ENCODE results near the gene DPEP2NB. TPM values are rescaled to one million over a fixed set of nuclear protein-coding genes. Genes with fewer than 3 reads are reported as not detected.

Gene DPEP2NB
- total RNA-seq: not detected

- Histone ChIP-seq H3K27ac (no peak within 1 kb of the TSS), H3K27me3 (no peaks in the 10 kb centered on the region), H3K4me1 (no peaks in the 10 kb centered on the region), H3K4me3 (no peak within 1 kb of the TSS), H3K9me3 (no peaks in the 10 kb centered on the region), H3K36me3 (no peaks in the 10 kb centered on the region)
- DNase-seq (ENCODE audit: extremely low spot score in 2 of 2): no peak
- TF ChIP-seq, protein P1, sequence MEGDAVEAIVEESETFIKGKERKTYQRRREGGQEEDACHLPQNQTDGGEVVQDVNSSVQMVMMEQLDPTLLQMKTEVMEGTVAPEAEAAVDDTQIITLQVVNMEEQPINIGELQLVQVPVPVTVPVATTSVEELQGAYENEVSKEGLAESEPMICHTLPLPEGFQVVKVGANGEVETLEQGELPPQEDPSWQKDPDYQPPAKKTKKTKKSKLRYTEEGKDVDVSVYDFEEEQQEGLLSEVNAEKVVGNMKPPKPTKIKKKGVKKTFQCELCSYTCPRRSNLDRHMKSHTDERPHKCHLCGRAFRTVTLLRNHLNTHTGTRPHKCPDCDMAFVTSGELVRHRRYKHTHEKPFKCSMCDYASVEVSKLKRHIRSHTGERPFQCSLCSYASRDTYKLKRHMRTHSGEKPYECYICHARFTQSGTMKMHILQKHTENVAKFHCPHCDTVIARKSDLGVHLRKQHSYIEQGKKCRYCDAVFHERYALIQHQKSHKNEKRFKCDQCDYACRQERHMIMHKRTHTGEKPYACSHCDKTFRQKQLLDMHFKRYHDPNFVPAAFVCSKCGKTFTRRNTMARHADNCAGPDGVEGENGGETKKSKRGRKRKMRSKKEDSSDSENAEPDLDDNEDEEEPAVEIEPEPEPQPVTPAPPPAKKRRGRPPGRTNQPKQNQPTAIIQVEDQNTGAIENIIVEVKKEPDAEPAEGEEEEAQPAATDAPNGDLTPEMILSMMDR (IDR thresholded peaks at IDR 0.05): no peak
- TF ChIP-seq POLR2A (IDR thresholded peaks at IDR 0.05): no peak
- no peak for TF ChIP-seq POLR2AphosphoS5 (IDR thresholded peaks at IDR 0.05; ENCODE audit: insufficient read depth in 1 of 2, low read depth in 1 of 2)
- intact Hi-C loops (cut with DNase I): no loop called here
These were observed at the start of gene DPEP2NB for GRCh38 chr16:68015681-68016080. TSS of gene DPEP2NB (minus strand) at chr16:68015911. CDS start at chr16:68015770, 141 bp downstream.

- intact Hi-C loops (cut with DNase I): no loop called here
- Histone ChIP-seq H3K9me3 (no peaks in the 10 kb centered on the region), H3K4me3 (no peak overlapping the region), H3K27me3 (no peaks in the 10 kb centered on the region), H3K36me3 (peaks cover 0 to 9% of the 10 kb centered on the region in 2 donors), H3K4me1 (peaks cover 22% of the 10 kb centered on the region), H3K27ac (no peak overlapping the region)
- DNase-seq (ENCODE audit: extremely low spot score in 2 of 2): no peak
- no peak for TF ChIP-seq POLR2AphosphoS5 (IDR thresholded peaks at IDR 0.05; ENCODE audit: insufficient read depth in 1 of 2, low read depth in 1 of 2)
- TF ChIP-seq, protein P1 (IDR thresholded peaks at IDR 0.05): peak; percentile 35 to 51 (median 47)
These were observed 49.2 kb upstream of the DPEP2NB start for GRCh38 chr16:68064791-68065365.

DNA sequence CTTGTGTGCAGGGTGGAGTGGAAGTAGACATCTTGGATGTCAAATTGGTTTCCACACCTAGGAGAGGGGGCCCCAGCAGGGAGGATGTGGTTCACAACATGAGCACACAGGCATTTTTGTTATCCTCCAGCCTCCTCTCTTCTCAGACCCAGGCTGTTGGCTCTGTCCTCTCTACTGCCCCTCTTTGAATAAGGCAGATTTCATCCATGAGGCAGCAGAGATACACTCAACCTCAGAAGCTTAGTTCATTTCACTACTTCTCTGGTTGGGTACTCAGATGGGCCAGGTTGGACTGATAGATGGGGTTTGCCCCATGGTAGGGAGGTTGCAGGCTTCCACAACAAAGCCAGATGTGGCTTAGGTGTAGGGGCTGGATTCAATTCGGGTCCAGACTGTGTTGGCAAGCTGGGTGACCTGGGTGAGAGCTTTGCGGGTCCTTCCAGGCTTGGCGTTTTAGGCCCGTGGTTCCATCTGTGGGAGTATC, 47.2 kb upstream of the DPEP2NB start:
- Histone ChIP-seq H3K27me3 (no peaks in the 10 kb centered on the region), H3K36me3 (peaks cover 0 to 9% of the 10 kb centered on the region in 2 donors), H3K27ac (no peak overlapping the region), H3K9me3 (no peaks in the 10 kb centered on the region), H3K4me3 (no peak overlapping the region), H3K4me1 (peaks cover 12% of the 10 kb centered on the region)
- intact Hi-C loops (cut with DNase I): no loop called here
- no peak for DNase-seq (ENCODE audit: extremely low spot score in 2 of 2)
- no peak for TF ChIP-seq POLR2AphosphoS5 (IDR thresholded peaks at IDR 0.05; ENCODE audit: insufficient read depth in 1 of 2, low read depth in 1 of 2)
- no peak for TF ChIP-seq POLR2A (IDR thresholded peaks at IDR 0.05)
- TF ChIP-seq, protein P1 (IDR thresholded peaks at IDR 0.05): no peak

GRCh38 chr16:68061396-68061795, 45.7 kb upstream of the DPEP2NB start:
- TF ChIP-seq POLR2A (IDR thresholded peaks at IDR 0.05) (no peak), POLR2AphosphoS5 (IDR thresholded peaks at IDR 0.05; ENCODE audit: insufficient read depth in 1 of 2, low read depth in 1 of 2) (no peak)
- TF ChIP-seq, protein P1 (IDR thresholded peaks at IDR 0.05): no peak
- H3K36me3 ChIP-seq: peaks cover 0 to 9% of the 10 kb centered on the region in 2 donors
- H3K27ac ChIP-seq: no peak overlapping the region
- no peak overlapping the region for H3K4me3 ChIP-seq
- peaks cover 9% of the 10 kb centered on the region for H3K4me1 ChIP-seq
- H3K27me3 ChIP-seq: no peaks in the 10 kb centered on the region
- DNase-seq (ENCODE audit: extremely low spot score in 2 of 2): no peak
- no peaks in the 10 kb centered on the region for H3K9me3 ChIP-seq
- intact Hi-C loops (cut with DNase I): no loop called here

DNA sequence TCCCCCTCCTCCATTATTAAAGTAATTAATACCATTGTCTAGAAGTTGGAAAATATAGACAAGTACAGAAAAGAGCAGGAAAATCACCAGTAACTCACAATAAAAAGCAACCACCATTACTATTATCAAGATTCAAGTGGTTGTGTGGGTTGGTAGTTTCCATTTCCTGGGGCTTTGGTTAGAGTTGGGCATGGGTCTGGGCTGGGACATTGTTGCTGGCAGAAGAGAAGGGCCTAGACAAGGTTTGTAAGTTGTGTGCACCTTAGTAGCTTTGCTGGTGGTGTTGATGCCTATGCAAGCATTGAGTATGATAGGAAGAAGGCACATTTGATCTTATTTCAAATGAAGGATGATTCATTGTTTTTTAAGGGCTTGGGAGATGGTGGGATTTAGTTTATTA, 44.1 kb upstream of the DPEP2NB start:
- DNase-seq (ENCODE audit: extremely low spot score in 2 of 2): no peak
- TF ChIP-seq POLR2AphosphoS5 (IDR thresholded peaks at IDR 0.05; ENCODE audit: insufficient read depth in 1 of 2, low read depth in 1 of 2) (no peak), POLR2A (IDR thresholded peaks at IDR 0.05) (no peak)
- TF ChIP-seq, protein P1 (IDR thresholded peaks at IDR 0.05): no peak
- H3K27ac ChIP-seq: no peak overlapping the region
- H3K36me3 ChIP-seq: peaks cover 0 to 9% of the 10 kb centered on the region in 2 donors
- H3K4me3 ChIP-seq: no peak overlapping the region
- peaks cover 3% of the 10 kb centered on the region for H3K4me1 ChIP-seq
- no peaks in the 10 kb centered on the region for H3K27me3 ChIP-seq
- intact Hi-C loops (cut with DNase I): no loop called here
- H3K9me3 ChIP-seq: no peaks in the 10 kb centered on the region
